ENCODE measurements around the gene STX3.
"Not testable (repeated sequence)": the region's sequence is repeated elsewhere in the genome, so short reads cannot be mapped to it uniquely, and the experiment has no call there.

The STX3 gene

GRCh38 chr11:59822989-59823566, 67.9 kb downstream of the STX3 start:
- H3K27ac ChIP-seq, result no peak overlapping the region
- no peak for DNase-seq (ENCODE audit: low read depth, low spot score)

- H3K27ac ChIP-seq, result no peak overlapping the region
Observed at GRCh38 chr11:59829358-59829757, 74.2 kb downstream of the STX3 start.

GRCh38 chr11:59833602-59834001, 78.4 kb downstream of the STX3 start:
- no peak for DNase-seq (ENCODE audit: low read depth, low spot score)
- H3K27ac ChIP-seq, result no peak overlapping the region

More at GRCh38 chr11:59829358-59829757, 74.2 kb downstream of the STX3 start:
- DNase-seq (ENCODE audit: low read depth, low spot score), result no peak

- no peak for DNase-seq (ENCODE audit: low read depth, low spot score)
- H3K27ac ChIP-seq, result no peak overlapping the region
Observed at GRCh38 chr11:59839615-59840014, 84.4 kb downstream of the STX3 start.

GRCh38 chr11:59841514-59841913, 86.3 kb downstream of the STX3 start:
- no peak for DNase-seq (ENCODE audit: low read depth, low spot score)
- H3K27ac ChIP-seq, result no peak overlapping the region

GRCh38 chr11:59842316-59842715, 87.1 kb downstream of the STX3 start:
- DNase-seq (ENCODE audit: low read depth, low spot score), result no peak
- H3K27ac ChIP-seq, result no peak overlapping the region

GRCh38 chr11:59845399-59845798, 90.2 kb downstream of the STX3 start, which contains the start of gene CBLIF:
CBLIF (minus strand) TSS chr11:59845499; CDS start chr11:59845453, 46 bp downstream.
- no peak within 1 kb of the TSS for H3K27ac ChIP-seq
- DNase-seq (ENCODE audit: low read depth, low spot score), result no peak

- H3K27ac ChIP-seq, result no peak overlapping the region
- DNase-seq (ENCODE audit: low read depth, low spot score), result no peak
Observed at GRCh38 chr11:59846556-59846955, 91.4 kb downstream of the STX3 start.

GRCh38 chr11:59847626-59848025, 92.5 kb downstream of the STX3 start:
- no peak overlapping the region for H3K27ac ChIP-seq
- no peak for DNase-seq (ENCODE audit: low read depth, low spot score)

GRCh38 chr11:59848439-59848838, 93.3 kb downstream of the STX3 start:
- H3K27ac ChIP-seq; DNase-seq (ENCODE audit: low read depth, low spot score): not testable (repeated sequence)

- no peak for DNase-seq (ENCODE audit: low read depth, low spot score)
- no peak overlapping the region for H3K27ac ChIP-seq
Observed at GRCh38 chr11:59849129-59849528, 94.0 kb downstream of the STX3 start.

GRCh38 chr11:59849551-59849950, 94.4 kb downstream of the STX3 start:
- DNase-seq (ENCODE audit: low read depth, low spot score); H3K27ac ChIP-seq: not testable (repeated sequence)

- not testable (repeated sequence) for H3K27ac ChIP-seq; DNase-seq (ENCODE audit: low read depth, low spot score)
Observed at GRCh38 chr11:59851416-59851815, 96.2 kb downstream of the STX3 start.

- no peak overlapping the region for H3K27ac ChIP-seq
- no peak for DNase-seq (ENCODE audit: low read depth, low spot score)
Observed at GRCh38 chr11:59854871-59855270, 99.7 kb downstream of the STX3 start.
